CD4-positive, alpha-beta T cell treated with Interleukin-6 for 4 hours (primary cell): ENCODE data around the gene MACO1.
"Not testable (repeated sequence)": the region's sequence is repeated elsewhere in the genome, so short reads cannot be mapped to it uniquely, and the experiment has no call there.

ENCODE experiments used
- DNase-seq: peaks from one replicate; pipeline ENCODE4 v3.0.0-alpha.2; 2020; ENCODE audit warnings: mixed read lengths

Gene MACO1

GRCh38 chr1:25458541-25459298 lies 28.0 kb downstream of the MACO1 start:
- DNase-seq = no peak

- no peak for DNase-seq
These were observed 29.3 kb downstream of the MACO1 start for GRCh38 chr1:25460020-25460419.

GRCh38 chr1:25460816-25461215 lies 30.1 kb downstream of the MACO1 start:
- DNase-seq = not testable (repeated sequence)

DNA sequence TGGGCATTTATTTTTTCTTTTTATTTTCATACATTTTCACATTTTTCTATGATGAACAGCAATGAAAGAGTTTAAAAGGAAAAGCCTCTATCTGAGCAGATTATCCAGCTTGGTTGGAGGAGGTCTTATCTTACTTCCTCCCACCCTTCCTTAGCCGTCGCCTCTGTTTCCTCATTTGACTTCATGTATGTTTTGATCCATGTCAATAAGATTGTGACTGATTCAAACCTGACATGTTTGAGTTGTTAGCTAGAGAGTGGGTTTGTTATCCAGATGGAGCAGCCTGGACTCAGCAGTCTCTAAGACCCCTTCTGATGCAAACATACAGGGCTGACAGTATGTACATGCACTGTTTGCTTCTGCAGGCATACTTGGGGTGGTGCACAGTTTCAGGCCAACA lies 31.2 kb downstream of the MACO1 start:
- DNase-seq = no peak

DNA sequence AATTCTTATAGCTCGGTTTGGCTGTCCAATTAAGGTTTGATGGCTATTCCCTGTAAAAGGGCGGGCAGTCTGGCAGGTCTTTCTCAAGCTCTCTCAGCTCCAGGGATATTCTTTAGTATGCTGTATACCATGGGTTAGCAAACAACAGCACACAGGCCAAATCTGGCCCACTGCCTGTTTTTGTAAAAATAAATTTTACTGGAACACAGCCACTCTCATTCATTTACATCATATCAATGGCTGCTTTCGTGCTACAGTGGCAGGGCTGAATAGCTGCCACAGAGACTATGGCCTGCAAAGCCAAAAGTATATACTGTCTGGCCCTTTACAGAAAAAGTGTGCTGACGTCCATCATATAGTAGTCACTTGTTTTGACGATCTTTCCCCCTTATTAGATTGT lies 32.0 kb downstream of the MACO1 start:
- no peak for DNase-seq

DNA sequence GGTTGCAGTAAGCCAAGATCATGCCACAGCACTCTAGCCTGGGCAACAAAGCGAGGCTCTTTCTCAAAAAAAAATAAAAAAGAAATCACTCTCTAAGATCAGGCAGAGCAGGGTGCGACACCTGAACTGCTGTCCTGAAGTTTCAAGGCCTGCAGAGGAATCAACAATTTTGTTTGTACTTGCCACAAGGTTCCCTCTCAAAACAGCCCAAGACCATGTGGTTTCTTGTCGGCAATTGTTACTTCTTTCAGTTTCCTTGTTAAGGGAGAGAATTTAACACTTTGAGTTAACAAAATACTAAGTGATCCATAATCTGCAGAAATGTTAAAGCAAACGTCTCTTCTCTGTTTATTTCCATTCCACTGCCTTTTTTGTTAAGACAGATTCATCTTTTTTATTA lies 36.5 kb downstream of the MACO1 start:
- peak; percentile 7 for DNase-seq

DNA sequence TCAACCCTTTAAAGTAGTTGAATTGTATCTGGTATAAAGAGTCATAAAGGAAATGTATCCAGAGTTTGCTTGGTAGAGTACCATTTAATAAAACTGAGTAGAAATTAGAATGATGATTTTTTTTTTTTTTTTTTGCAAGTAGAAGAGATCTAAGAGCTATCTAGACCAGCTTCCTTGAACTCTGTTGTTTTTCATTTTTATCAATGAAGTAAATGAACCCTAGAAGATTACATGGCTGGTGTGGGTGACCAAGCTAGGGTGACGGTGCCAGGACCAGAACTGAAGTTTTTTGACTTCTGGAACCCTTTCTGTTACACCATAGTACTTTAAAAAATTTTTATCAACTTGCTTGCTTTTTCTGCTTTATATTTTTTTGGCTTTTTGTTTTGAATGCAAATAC lies 36.9 kb downstream of the MACO1 start:
- DNase-seq = no peak

- no peak for DNase-seq
These were observed 37.3 kb downstream of the MACO1 start for GRCh38 chr1:25468033-25468432.

DNA sequence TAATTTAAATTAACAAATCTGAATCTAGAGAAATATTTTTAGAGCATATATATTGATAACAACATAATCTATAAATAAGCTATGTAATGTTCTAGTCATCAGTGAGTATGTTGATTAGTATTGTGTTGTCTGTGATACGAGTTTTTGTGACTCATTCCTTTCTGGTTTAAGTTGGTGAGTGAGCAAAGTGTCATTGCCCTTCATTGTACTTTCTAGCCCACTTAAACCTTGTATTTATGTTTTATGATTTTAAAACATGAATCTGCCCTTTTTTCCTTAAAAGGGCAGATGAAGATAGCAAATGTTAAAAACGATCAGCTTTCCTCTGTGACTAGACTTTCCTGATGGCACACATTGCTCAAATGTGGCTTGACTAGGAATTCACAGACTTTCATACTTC lies 38.5 kb downstream of the MACO1 start:
- no peak for DNase-seq

DNA sequence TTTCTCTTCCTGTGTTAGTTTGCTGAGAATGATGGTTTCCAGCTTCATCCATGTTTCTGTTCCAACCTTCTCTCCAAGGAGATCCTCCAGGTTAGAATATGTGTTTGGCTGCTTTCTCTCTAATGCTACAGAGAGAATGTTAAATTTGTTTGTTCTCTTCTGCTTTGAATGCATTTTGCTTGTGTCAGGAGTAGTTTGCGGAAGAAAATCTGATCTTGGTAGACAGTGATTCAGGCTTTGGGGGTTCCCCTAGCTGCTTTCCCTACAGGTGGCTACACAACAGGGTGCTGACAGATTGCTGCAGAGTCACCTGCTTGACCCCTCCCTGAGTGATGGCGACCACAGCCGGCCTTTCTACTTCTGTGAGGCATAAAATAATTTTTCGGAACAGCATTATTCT lies 41.8 kb downstream of the MACO1 start:
- peak; percentile 19 for DNase-seq

DNA sequence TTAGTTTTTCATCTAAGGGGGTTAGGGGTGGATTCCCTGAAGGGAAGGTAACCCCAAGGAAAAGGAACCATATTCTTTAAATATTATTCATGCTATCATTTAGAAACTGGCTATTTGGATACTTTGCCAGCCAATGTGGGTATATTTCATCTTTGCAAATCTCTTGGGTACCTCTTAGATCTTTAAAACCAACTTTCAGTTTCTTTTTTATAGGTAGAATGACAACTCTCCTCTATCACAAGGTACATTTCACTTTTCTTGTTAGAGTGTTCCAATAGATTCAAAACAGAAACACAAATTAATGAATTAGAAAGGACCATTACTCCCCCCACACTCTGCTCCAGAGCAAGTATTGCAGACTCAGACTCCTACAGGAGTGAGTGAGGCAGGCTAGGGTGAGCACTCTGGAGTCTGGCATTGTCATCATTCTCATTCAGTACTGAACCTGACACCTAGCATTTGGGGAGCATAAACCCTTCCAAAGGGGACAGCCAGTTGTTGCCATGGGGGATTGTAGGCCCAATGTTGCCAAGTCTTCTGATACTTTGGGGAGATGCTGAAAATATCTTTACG lies 43.0 kb downstream of the MACO1 start:
- no peak for DNase-seq

DNA sequence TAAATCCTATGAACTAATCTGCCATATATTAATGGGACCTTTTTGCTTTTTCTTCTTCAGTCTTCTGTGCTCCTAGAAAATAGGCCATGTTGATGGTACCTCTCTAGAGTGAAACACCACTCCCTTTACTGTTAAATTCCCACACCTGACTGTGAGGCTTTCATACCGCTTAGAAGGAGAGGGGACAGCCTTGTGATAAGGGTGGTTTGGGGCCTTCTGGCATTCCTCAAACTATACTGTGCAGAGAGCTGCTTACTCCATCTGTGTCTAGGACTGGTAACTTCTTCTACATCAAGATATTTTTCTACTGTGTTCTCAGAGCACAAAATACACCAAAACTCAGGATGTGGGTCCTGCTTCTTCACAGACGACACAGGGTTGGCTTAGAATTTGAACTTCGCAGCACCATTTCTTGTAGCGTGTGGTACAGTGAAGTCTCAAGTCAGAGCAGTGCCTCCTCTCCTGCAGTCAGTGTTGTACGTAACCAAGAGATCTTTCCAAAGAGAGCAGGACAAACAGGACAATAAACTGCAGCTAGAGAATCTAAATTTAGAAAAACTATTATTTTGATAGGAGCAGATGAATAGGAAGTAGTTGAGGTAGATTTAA lies 43.8 kb downstream of the MACO1 start:
- DNase-seq = peak; percentile 32

DNA sequence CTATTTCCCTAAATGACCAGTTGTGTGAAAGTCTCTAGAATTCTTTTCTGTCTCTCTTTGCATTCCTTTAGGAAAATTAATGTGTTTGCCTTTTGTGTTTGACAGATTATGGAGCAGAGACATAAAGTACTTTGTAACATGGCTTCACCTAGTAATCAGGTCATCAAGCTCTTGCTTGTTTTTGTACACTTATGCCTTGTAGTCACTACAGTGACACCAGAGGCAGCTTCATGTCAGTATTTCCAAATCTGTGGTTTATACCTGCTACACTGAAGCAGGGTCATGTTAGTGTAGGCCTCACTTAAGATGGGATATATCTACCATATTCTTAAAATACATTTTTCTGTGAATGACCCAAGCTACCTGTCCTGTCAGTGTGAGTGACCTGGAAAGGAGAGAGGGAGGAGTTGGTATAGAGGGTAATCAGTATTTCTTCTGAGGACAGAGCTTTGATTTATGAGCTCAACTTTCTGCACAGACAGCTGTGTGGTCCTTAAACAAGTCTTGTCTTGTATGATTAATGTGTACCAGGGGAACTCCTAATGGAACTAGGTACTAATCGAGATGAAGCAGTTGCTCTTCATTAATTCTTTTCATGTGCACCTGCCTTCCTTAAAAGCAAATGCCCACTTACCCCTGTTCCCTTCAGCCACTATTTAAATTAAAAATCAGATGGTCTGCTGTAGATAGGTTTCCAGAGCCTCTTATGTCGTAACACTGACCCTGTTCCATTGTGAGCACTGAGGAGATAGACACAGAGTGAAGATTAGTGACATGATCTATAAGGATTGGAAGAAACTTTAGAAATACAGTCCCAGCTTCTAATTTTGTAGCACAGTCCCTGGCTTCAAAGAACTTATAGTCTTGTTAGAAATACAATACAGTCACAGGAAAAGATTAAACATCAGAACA lies 45.7 kb downstream of the MACO1 start:
- no peak for DNase-seq

- DNase-seq = no peak
These were observed 46.8 kb downstream of the MACO1 start for GRCh38 chr1:25477448-25478034.

DNA sequence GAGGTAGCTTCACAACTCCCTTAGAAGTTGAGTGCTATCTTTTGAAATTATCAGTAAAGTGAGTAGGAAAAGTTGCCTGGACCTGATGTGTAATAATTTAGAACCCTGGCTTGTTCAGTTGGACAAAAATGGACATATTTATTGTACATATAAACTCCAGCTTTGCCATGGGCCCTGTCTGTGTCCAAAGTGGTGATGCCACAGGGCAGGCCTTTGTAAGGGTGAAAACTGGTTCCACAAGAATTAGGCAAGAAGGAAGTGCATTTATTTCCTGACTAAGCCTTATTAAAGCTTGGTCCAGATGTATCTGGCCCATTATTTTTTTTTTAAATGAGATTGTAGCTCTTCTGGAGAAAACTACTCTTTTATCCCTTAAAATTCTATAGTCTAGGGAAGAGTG lies 47.9 kb downstream of the MACO1 start:
- DNase-seq = no peak

GRCh38 chr1:25481625-25482024 lies 50.9 kb downstream of the MACO1 start:
- DNase-seq = no peak

DNA sequence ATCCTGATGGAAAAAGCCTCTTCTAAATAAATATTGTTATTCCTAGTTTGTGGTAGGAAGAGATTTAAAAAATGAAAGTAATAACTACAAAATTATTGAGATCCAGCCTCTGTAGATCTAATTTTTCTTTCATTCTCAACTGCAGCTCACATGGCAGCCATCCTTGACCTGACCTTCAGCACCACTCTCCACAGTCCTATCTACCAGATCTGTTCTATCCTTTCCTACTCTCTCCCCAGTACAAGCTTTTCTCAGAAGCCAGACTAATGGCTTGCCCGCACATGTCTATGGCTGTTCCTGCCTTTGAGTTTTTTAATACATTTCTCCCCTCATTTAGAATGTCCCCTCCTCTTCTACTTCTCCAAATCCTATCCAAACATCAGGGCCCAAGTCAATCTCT lies 51.5 kb downstream of the MACO1 start:
- DNase-seq = no peak

DNA sequence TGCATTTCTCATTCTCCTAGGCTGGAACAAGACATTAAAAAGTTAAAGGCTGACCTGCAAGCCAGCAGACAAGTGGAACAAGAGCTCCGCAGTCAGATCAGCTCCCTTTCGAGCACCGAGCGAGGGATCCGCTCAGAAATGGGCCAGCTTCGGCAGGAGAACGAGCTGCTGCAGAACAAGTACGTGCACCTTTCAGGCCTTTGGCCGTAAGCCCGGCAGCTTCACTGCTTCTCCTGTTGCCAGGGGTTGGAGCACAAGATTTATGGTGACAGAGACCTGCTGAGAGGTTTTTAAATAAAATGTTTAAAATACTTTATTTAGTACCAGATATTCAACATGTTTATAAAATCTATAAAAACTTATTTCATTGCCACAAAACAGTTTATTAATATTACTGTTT lies 53.4 kb downstream of the MACO1 start:
- no peak for DNase-seq

DNA sequence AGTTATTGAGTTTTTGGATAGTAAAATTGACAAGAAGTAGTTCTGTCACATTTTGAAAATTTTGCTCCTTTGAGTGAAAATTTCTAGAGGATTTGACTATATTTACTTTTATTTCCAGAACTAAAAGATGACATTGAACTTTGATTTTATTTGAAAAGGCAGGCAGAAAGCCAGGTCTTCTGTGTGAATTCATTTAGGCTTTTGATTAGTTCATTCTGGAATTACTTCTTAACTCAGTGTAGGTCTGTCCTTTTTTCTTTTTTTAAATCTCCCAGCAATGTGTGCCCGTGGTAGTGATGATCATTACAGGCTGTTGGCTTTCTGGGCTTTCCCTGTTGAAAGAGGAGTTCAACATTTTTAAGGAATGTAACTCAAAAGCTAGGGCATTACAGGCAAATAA lies 53.8 kb downstream of the MACO1 start:
- no peak for DNase-seq

GRCh38 chr1:25485536-25486411 lies 55.1 kb downstream of the MACO1 start:
- no peak for DNase-seq

- no peak for DNase-seq
These were observed 55.9 kb downstream of the MACO1 start for GRCh38 chr1:25486602-25487001.

DNA sequence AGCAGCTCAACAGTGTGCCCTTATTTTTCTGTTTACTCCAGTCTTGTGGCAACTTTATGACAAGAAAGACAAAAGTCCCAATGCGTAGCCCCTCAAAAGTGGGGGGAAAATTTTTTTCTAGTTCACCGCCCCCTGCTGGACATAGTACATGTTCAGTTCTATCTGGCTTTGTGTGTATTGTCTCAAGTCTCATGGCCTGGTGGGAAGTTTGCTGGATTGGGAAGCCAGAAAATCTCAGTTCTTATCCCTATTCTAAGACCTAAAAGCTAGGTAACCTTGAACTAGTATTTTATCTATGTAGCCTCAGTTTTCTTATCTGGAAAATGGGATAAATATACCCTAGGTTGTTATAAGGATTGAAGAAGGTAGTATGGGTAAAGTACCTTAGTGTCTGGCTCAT lies 56.9 kb downstream of the MACO1 start:
- DNase-seq = peak; percentile 52
